ENCODE data around the gene CRISP3. TPM values are rescaled to one million over a fixed set of nuclear protein-coding genes. Genes with fewer than 3 reads are reported as not detected.
"Not testable (repeated sequence)": the region's sequence is repeated elsewhere in the genome, so short reads cannot be mapped to it uniquely, and the experiment has no call there.

CRISP3 gene
- not detected in 2 replicates for total RNA-seq (2014; rRNA removed; shearing (Covaris generic))
- polyA plus RNA-seq (2015; cell fraction: cytosol; rRNA removed), result not detected in 2 replicates
- not detected in 2 replicates for polyA plus RNA-seq (2015; cell fraction: nucleus; rRNA removed)

- DNase-seq (ENCODE audit: low read depth), result no peak
Observed at GRCh38 chr6:49744259-49744658, at the start of gene CRISP3. Gene CRISP3, minus strand, starts transcription at chr6:49744388. Its CDS starts 21 bp downstream, at chr6:49744367.

GRCh38 chr6:49790341-49790740, 46.2 kb upstream of the CRISP3 start:
- DNase-seq (ENCODE audit: low read depth), result no peak

- peak; percentile 73 for DNase-seq (ENCODE audit: low read depth)
Observed at GRCh38 chr6:49787176-49787575, 43.0 kb upstream of the CRISP3 start, which contains the start of gene PGK2. Gene PGK2, minus strand, starts transcription at chr6:49787285. Its CDS starts 98 bp downstream, at chr6:49787187.

GRCh38 chr6:49784272-49784671, 40.1 kb upstream of the CRISP3 start:
- DNase-seq (ENCODE audit: low read depth), result no peak

GRCh38 chr6:49782725-49783124, 38.5 kb upstream of the CRISP3 start:
- no peak for DNase-seq (ENCODE audit: low read depth)

- no peak for DNase-seq (ENCODE audit: low read depth)
Observed at GRCh38 chr6:49782293-49782692, 38.1 kb upstream of the CRISP3 start.

- DNase-seq (ENCODE audit: low read depth), result no peak
Observed at GRCh38 chr6:49776444-49776843, 32.3 kb upstream of the CRISP3 start.

- peak; percentile 3 for DNase-seq (ENCODE audit: low read depth)
Observed at GRCh38 chr6:49775043-49775442, 30.9 kb upstream of the CRISP3 start.

GRCh38 chr6:49772285-49772684, 28.1 kb upstream of the CRISP3 start:
- no peak for DNase-seq (ENCODE audit: low read depth)

GRCh38 chr6:49766762-49767161, 22.6 kb upstream of the CRISP3 start:
- DNase-seq (ENCODE audit: low read depth), result no peak

GRCh38 chr6:49764571-49765236, 20.5 kb upstream of the CRISP3 start:
- no peak for DNase-seq (ENCODE audit: low read depth)

GRCh38 chr6:49743429-49743828, 759 bp downstream of the CRISP3 start:
- no peak for DNase-seq (ENCODE audit: low read depth)

- no peak for DNase-seq (ENCODE audit: low read depth)
Observed at GRCh38 chr6:49739423-49739822, 4.8 kb downstream of the CRISP3 start.

GRCh38 chr6:49736017-49736508, 8.1 kb downstream of the CRISP3 start:
- DNase-seq (ENCODE audit: low read depth), result no peak

GRCh38 chr6:49733680-49734079, 10.5 kb downstream of the CRISP3 start:
- DNase-seq (ENCODE audit: low read depth), result no peak

- no peak for DNase-seq (ENCODE audit: low read depth)
Observed at GRCh38 chr6:49732781-49733180, 11.4 kb downstream of the CRISP3 start.

- DNase-seq (ENCODE audit: low read depth), result no peak
Observed at GRCh38 chr6:49730251-49730650, 13.9 kb downstream of the CRISP3 start.

- not testable (repeated sequence) for DNase-seq (ENCODE audit: low read depth)
Observed at GRCh38 chr6:49723917-49724316, 20.3 kb downstream of the CRISP3 start.

GRCh38 chr6:49721297-49721696, 22.9 kb downstream of the CRISP3 start:
- no peak for DNase-seq (ENCODE audit: low read depth)

- no peak for DNase-seq (ENCODE audit: low read depth)
Observed at GRCh38 chr6:49720372-49720771, 23.8 kb downstream of the CRISP3 start.

GRCh38 chr6:49713346-49713745, 30.8 kb downstream of the CRISP3 start, which contains the start of gene CRISP2:
Gene CRISP2, minus strand, starts transcription at chr6:49713543. Its CDS starts 4,347 bp downstream, at chr6:49709196.
- DNase-seq (ENCODE audit: low read depth), result no peak

- DNase-seq (ENCODE audit: low read depth), result no peak
Observed at GRCh38 chr6:49698478-49698877, 45.7 kb downstream of the CRISP3 start.

- DNase-seq (ENCODE audit: low read depth), result no peak
Observed at GRCh38 chr6:49693512-49693911, 50.7 kb downstream of the CRISP3 start.

All from HT1080 (cell line).